ENCODE data around the gene DDR2.

GRCh38 chr1:162716552-162716951, 84.3 kb downstream of the DDR2 start:
- TF ChIP-seq YY1 (IDR thresholded peaks at IDR 0.05; ENCODE audit: low read depth) (no peak), MAX (IDR thresholded peaks at IDR 0.05; ENCODE audit: low read depth) (no peak), EZH2phosphoT487 (IDR thresholded peaks at IDR 0.05; ENCODE audit: borderline replicate concordance, low read depth) (no peak), CTCF (IDR thresholded peaks at IDR 0.05) (no peak), EP300 (IDR thresholded peaks at IDR 0.05; ENCODE audit: borderline replicate concordance in 1 of 2, low read depth in 1 of 2, low read length in 1 of 2) (no peak), FOXJ3 (CRISPR knock-in tag; IDR thresholded peaks at IDR 0.05) (no peak), GATA2 (CRISPR knock-in tag; IDR thresholded peaks at IDR 0.05) (no peak), RFX5 (IDR thresholded peaks at IDR 0.05; ENCODE audit: low read length) (no peak), SMC3 (IDR thresholded peaks at IDR 0.05; ENCODE audit: low read depth, low read length) (no peak), PBX3 (IDR thresholded peaks at IDR 0.05) (no peak), TEAD4 (IDR thresholded peaks at IDR 0.05; ENCODE audit: borderline replicate concordance, insufficient read depth) (no peak)
